Ammon's horn (tissue), 1 donor: ENCODE measurements around the gene TMEM44.
A peak's percentile ranks its signal among the peaks of the same experiment; 100 is the strongest.

ENCODE experiments used
- DNase-seq: peaks from one replicate; pipeline ENCODE4 v3.0.0-alpha.2; 2016; ENCODE audit warnings: low spot score

TMEM44 gene

GRCh38 chr3:194577986-194578905 is 55.0 kb downstream of the TMEM44 start:
- DNase-seq: no peak

GRCh38 chr3:194575484-194576210 is 57.6 kb downstream of the TMEM44 start:
- no peak for DNase-seq

DNA sequence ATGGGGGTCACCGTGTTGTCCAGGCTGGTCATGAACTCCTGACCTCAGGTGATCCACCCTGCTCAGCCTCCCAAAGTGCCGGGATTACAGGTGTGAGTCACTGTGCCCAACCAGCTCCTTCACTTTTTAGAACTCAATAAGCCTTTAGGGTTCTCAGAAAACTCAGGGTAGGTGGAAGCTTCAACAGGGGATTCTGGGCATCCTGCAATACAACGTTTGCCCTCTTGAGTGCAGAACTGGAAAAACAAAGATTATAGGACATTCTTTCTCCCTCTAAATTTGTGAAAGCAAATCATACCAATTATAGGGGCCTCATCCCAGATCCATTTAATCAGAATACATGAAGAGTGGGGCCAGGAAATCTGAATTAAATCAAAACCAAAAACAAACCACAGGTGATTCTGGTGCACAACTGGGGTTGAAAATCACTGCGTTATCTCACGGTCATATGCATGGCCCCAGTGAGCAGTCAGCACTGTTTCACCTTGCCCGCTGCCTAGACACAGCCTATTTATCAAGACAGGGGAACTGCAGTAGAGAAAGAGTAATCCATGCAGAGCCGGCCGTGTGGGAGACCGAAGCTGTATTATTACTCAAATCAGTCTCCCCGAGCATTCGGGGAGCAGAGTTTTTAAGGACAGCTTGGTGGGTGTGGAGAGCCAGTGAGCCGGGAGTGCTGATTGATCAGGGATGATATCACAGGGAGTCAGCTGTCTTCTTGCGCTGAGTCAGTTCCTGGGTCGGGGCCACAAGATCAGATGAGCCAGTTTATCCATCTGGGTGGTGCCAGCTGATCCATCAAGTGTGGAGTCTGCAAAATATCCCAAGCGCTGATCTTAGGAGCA is 58.4 kb downstream of the TMEM44 start:
- peak; percentile 39 for DNase-seq

DNA sequence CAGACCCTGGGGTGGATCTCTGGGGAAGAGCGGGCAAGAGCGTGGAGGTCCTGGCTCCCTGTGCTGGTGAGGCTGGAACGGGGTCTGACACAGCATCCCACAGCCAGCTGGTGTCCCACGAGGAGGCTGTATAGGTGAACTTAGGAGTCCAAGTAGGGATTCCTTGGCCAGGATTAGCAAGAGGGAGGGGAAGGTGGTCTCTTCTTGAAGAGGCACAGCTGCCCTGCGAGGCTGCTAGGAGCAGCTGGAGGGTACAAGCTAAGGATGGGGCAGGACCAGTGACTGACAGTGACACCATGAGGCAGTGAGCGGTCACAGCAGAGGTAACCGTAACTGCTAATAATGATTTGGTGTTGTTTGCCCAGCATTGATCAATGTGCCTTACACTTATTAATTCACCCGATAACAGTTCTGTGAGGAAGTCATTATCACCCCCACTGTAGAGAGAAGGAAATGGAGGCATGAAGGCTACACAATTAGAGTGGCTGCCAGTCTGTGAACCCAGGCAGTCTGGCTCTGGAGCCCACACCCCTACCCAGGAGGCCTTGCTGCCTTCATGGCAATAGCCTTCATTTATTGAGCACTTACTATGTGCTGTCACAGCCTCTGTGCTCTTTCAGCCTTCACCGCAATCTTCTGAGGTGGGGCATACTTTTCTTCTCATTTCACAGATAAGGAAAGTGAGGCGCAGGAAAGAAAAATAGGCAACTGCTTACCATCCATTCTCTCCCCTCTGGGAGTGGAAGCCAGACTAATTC is 59.4 kb downstream of the TMEM44 start:
- DNase-seq: peak; percentile 62

DNA sequence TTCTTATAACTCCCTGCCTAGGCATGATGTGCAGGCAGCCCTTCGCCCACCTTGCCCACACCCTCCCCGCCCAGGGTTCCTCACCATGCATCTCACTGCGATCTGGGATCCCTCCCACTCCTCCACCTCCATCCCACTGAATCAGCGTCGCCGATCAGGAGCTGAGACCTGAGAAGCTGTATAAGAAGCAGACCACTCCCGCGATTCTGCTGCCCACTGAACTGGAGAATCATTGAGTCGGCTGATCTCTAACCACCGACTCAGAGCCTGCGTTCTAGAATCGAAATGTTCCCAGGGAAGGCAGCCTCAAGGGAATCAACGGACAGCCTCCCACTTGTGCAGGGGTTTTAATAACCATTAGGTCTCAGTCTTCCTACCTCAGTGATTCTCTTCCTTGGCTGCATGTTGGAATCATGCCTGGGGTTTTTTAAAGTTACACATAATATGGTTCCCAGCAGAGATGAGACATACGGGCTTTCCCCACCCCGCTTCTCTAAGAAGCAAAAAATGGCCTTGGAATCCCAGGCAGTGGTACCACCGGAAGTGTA is 60.2 kb downstream of the TMEM44 start:
- no peak for DNase-seq

DNA sequence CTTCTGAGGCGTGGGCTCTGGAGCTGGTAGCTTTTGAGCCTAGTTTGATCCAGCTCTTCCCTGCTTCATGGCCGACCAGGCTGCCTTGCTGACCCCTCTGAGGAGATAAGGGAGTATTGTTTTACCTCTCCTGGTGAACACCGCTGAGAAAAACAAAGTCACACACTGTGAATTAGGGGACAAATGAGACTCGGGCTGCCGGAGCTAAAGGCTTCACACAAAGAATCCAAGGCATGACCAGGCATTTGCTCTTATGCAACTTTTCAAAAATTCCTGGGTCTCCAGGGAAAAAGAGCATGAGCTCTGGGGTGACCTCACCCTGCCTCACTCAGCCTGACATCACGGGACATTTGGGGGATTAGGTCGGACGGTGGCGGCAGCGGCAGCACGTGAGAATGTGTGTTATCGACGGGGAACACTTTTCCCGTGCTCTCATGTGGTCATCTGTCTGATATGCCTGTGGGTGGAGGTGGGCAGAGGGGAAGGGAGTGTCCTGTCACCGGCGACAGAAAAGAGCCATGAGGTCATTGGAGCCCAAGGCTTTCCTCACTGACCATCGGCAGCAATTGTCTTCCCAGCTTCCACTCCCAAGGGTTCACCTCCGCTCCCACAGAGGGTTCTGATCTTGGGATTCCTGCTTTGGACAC is 61.0 kb downstream of the TMEM44 start:
- no peak for DNase-seq

DNA sequence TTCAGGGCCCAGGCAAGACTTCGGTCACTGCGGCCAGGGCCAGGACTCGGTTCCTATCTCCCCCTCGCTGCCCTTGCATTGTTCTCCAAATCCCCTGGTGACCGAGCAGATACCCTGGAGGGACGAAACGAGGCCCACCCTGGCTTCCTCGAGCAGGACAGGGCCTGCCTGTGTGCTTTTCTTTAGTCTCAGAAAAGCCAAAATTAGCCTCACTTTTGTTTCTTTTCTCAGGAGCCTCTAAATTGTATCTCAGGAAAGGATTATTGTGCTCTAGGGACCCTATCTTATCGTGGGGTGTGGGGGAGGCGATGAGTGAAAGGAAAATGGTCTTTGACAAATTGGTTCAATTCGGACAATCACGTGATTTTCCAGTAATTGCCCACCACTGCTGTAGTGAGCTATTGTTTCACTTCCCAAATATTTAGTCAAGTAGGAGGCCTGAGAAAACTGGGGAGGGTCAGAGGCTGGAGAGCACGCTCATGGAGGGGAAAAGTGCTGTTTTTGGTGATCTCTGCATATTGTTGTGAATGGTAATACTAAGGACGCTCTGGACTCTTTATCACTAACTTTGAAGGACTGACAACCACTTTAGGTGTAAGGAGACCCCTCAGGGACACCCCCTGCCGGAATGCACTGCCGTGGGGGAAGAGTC is 61.6 kb downstream of the TMEM44 start:
- no peak for DNase-seq

- DNase-seq: no peak
Observed at GRCh38 chr3:194570898-194571297, 62.3 kb downstream of the TMEM44 start.

- peak; percentile 43 for DNase-seq
Observed at GRCh38 chr3:194570235-194570634, 63.0 kb downstream of the TMEM44 start.

GRCh38 chr3:194569252-194569651 is 64.0 kb downstream of the TMEM44 start:
- DNase-seq: no peak

- no peak for DNase-seq
Observed at GRCh38 chr3:194565597-194566190, 67.5 kb downstream of the TMEM44 start.

GRCh38 chr3:194562986-194563385 is 70.2 kb downstream of the TMEM44 start:
- DNase-seq: no peak

GRCh38 chr3:194561306-194561974 is 71.8 kb downstream of the TMEM44 start:
- no peak for DNase-seq

- no peak for DNase-seq
Observed at GRCh38 chr3:194560047-194560446, 73.2 kb downstream of the TMEM44 start.

- DNase-seq: no peak
Observed at GRCh38 chr3:194559530-194559929, 73.7 kb downstream of the TMEM44 start.

DNA sequence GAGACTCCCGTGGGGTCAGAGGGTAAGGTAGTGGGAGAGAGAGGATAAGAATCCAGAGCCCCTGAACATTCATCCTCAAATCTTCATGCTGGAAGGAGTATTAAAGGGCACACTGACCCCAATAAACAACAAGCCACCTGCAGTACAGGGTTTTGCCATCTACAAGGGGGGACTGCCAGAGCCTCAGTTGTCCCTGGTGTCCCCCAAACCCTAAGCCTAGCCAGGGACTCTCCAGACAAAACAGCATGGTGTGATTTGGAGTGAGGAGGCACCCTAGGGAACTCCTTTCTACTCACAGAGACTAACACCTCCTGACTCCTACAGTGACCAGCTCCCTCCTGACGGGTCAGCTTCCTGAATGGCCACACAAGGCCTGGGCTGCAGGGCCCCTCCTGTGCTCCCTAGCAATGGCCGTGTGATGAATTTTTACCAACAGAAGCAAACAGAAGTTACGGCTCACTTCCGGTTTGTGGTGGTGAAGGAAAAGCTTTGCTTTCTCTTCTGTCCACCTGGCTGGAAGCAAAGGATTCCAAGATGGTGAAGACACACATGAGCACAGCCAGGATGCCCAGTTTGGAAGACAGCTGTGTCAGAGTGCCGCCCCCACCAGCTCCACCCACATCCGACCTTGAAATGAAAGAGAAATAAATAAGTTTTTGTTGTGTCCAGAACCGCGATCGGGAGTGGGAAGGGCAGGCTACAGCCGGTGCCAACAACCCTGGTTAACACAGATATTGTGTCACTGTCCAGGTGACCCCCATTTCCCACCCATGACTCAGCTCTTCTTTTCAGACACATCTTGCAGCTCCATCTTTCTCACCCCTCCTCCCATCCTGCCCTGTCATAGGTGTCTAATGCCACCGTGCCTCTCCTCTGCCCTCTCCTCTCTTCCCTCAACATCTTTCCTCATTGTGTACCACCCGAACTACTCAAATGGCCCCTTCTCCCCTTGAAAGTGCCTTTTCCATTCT is 76.8 kb downstream of the TMEM44 start:
- DNase-seq: no peak

GRCh38 chr3:194555175-194556062 is 77.8 kb downstream of the TMEM44 start:
- DNase-seq: no peak
